GM21576 (cell line): Measurements from ENCODE around the gene KCNQ1.

Experiments
- ATAC-seq: cut with Tn5 transposase; IDR thresholded peaks from one replicate; pipeline ENCODE4 v1.9.1; 2021; ENCODE audit warnings: mild to moderate bottlenecking, moderate library complexity; ENCODE audit not compliant: unreplicated experiment

KCNQ1 gene

GRCh38 chr11:2521081-2521732, 76.4 kb downstream of the KCNQ1 start:
- ATAC-seq = no peak

GRCh38 chr11:2521733-2522630, 77.2 kb downstream of the KCNQ1 start:
- ATAC-seq = no peak

DNA sequence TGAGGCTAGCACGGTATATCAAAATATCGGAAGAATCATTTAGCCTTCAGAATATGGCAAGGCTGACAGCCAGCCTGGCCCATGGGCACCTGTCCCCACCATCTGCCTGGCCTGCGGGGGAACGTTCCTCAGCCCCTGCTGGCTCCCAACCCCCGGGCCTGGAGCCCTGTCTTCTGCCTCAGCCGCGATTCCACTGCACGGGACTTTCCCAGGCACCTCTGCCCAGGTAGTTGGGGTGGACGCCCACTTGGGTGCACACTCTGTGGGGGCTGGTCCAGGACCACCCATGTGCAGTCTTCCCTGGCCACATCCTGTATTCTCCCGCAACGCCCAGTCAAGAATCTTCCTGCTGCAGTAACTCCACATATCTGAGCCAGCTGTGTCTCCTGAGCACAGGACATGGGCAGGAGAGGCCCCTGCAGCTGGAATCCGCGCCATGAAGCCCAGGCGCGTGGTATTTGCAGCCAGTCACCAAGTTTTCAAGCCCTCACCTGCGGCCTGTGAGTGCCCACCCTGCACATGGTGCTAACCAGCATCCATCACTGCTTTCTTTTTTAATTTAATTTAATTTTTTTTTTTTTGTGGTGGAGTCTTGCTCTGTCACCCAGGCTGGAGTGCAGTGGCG, 77.9 kb downstream of the KCNQ1 start:
- no peak for ATAC-seq

DNA sequence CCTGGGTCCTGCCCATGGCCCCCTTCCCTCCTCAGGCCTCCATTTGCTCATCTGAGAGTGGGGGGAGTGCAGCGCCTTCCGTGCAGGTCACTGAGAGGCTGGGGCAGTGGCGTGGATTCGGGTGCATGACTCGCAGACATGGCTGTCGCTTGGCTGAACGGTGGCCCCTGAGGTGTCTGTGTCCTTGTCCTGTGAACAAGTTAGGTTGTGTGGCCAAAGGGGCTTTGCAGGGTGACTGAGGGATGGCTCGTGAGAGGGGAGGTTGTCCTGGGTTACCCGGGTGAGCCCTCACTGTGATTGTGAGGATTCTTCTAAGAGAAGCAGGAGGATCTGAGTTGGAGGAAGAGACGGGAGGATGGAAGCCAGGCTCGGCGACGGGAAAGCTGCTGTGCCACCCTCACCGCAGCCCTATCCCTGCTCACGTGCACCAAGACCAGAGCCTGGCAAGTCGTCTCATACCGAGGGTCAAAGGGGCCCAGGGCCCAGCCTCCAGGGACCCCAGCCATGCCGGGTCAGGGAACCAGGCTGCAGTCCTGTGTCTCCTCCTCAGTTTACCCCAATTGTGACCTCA, 79.1 kb downstream of the KCNQ1 start:
- no peak for ATAC-seq

DNA sequence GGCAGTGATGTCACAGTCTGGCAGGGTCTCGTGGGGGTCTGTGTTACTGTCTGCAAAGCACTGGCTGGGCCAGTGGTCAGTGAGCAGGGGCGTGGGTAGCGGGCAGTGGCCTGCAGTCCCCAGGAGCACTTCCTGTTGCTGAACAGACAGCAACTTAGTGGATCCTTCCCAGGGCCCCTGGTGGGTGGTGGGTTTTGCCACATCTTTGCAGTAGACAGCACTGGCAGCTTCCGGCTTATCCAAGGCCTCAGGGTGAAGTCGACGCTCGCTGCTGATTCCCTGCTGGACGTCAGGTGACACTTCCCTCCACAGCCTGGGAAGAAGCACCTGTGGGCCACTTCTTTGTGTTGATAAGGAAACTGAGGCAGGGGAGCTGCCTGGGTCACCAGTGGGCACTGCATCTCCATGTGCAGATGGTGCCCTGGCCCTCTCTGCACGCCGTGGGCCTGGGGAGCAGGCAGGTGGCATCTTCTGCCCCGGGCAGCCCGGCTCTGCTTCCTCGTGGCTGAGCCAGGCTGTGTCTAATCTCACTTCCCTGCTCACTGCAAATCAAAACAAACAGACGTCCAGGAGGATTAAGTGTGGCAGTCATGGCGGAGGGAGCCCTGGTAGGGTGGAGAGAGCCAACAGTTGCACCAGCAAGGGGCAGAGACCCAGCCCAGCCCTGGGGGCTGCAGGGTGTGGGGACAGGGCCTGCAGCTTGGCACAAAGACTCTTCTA, 79.8 kb downstream of the KCNQ1 start:
- ATAC-seq = no peak

DNA sequence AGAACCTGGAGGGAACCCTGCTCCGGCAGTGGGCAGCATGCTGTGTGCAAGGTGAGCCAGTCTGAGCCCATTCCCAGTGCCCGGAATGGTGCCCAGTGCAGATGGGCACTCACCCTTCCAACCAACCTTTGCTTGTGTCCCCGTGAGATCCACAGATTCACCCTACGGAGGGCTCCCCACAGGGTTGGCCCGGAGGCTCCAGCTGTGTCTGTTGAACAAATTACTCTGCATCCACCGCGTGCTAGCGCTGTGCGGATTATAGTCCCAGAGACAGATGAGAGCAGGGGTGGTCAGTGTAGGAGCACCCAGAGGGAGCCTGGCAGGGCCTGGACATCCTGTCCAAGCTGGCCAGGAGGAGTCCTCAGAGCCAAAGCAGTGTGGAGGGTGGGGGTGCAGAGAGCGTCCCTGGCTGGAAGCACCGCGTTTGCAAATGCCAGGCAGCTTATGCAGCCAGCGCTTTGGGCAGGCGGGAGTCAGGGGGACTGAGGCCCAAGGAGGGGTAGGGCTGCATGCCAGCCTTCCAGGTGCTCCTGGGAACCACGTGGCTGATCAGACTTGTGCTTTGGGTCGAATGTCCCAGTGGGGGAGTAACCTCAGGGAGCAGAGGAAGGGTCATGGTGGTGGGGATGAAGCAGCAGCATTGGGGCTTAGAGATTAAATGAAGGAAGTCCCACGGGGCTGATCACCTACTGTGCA, 80.5 kb downstream of the KCNQ1 start:
- no peak for ATAC-seq

DNA sequence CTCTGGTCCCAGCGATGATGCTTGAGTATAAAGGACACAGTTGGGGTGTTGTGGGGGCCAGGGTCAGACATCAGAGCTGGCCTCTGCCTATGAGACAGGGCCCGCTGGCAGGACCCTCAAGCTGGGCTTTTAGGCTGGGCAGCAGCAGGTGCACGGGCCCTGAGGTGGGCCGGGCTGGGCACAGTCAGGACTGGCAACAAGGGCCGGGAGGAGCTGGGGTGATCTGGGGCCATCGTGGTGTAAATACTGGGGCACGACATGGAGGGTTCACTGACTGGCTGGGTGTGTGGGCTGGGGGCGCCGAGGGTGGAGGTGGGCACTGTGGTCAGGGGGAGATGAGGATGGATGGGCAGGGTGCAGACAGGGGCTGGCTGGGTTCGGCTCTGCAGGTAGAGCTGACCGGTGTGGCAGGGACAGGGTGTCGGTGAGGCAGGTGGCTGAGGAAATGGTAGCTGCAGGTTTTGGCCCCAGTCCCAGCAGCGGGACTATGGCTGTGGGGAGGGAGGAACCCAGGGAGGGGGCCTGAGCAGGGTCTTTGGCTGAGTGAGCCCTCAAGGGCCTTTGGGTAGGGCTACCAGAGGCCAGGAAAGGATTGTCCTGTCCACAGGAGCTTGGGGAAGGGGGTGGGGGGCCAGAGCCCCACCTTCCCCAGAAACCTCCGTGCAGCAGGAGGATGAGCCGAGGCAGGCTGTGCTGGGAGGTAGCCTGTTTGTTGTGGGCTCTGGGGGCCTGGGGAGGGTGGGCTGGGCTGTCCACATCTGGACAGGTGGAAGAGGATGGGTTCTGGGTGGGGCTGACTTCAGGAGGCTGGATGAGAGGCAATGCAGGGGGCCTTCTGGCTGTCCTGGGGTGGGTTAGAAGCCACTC, 81.4 kb downstream of the KCNQ1 start:
- ATAC-seq = no peak

DNA sequence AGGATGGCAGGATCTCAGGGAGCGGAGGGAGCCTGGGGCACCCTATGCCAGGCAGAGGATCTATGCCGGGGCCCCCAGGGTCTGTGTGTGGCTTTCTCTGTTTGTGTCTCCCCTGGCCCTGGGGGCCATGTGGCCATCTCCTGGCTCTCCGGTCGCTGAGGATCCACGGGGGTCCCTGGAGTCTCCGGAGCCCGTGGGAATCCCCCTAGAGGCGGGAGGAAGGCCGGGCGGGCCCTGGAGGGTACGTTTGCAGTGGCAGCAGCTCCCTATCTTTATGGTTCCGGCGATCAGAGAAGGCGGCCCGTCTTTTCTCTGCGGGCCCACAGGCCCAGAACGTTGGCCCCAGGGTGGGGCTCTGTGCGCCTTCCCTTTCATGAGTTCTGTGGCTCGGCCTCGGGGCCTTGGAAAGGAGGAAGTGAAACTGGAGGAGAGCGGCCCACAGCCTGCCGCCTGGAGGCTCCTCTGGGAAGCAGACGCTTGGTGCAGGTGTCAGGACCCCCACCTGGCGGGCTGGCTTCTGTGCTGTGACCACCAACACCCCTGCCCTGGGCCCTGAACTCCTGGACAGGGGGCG, 82.1 kb downstream of the KCNQ1 start:
- peak; percentile 81 for ATAC-seq

DNA sequence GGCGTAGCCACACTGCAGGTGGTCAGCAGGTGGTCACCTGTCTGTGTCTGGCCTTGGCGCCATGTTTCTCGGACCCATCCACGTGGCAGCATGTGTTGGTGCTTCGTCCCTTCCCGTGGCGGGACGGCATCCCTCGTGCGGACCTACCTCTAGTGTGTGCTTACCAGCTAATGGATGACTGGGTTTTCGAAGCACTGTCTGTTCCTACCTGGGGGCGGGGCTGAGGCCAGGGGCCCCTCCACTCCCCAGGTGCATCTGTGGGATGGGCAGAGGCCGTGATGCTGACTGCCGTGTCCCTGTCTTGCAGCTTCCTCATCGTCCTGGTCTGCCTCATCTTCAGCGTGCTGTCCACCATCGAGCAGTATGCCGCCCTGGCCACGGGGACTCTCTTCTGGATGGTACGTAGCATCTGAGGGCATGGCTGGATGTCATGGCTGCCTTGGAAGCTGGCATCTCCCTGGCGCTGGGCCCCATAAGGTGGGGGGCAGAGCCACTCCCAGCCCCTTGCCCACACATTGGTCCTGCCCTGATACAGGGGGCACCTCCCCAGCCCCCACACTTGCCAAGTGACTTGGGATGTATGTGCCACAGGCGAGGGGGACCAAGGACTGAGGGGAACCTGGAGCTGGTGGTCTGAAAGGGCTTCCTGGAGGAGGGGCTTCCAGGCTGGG, 82.9 kb downstream of the KCNQ1 start:
- ATAC-seq = no peak

DNA sequence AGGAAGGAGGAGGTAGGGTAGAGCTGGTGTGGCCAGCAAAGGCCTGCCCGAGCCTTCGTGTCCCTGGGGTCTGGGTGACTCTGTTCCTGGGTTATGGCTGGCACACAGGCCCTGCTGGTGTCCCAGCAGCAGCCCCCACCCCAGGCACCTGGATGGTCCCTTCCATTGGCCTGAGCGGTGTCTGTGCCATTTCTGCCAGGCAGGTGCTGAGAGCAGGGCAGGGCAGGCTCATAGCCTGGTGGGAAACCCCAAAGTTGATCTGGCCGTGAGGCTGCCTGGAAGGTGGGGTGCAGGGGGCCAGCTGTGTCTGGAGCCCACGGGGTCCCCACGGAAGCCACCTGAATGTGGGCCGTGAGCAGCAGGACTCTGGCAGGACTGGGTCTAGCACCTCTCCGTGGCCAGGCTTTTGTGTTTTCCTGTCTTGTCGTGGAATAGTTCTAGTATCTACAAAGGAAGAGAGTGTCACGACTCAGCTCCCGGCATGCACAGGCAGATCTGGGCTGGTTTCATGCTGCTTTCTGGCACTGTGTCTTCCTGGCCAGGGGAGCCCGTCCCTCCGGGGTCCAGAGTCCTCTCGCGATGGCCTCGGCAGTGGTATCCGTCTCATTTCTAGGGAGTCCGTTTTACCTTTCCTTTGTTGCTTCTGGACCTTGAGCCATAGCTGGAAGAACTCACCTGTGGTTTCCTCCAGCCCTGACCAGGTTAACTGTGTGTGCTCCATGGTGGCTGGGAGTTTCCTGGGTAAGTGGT, 83.7 kb downstream of the KCNQ1 start:
- ATAC-seq = no peak

DNA sequence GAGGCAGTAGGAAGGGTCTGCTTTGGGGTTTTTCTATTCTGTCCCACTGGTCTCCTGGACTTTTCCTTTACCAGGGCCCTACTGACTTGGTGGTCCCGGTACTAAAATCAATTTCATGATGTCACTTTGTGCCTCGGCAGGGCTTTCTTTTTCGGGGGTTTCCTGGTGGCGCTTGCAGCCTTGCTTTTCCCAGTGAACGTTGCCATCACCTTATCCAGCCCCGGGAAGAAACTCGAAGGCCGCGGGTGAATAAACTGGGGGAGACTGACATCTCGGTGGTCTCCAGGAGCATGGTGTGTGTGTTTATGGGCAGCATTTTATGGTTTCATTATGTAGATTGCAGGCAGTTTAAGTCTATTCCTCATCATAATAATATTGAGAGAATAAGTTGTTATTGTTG, 84.4 kb downstream of the KCNQ1 start:
- ATAC-seq = no peak

- no peak for ATAC-seq
Observed at GRCh38 chr11:2529636-2530035, 84.8 kb downstream of the KCNQ1 start.

GRCh38 chr11:2530131-2530854, 85.5 kb downstream of the KCNQ1 start:
- no peak for ATAC-seq

DNA sequence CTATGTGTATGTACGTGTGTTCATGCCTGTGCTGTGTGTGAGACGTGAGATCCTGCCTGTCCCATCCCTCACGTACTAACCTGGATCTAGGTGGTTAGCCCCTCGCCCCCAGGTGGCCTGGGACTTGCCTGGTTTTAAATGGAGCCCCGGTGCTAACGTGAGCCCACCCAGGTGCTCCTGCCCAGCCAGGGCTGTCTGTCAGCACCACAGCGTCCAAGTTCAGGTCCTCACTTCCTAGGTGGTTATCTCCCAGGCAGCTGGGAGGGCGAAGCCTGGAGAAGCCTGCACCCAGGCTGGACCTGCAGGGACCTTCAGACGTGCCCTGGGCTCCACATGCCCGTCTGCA, 86.0 kb downstream of the KCNQ1 start:
- ATAC-seq = no peak

DNA sequence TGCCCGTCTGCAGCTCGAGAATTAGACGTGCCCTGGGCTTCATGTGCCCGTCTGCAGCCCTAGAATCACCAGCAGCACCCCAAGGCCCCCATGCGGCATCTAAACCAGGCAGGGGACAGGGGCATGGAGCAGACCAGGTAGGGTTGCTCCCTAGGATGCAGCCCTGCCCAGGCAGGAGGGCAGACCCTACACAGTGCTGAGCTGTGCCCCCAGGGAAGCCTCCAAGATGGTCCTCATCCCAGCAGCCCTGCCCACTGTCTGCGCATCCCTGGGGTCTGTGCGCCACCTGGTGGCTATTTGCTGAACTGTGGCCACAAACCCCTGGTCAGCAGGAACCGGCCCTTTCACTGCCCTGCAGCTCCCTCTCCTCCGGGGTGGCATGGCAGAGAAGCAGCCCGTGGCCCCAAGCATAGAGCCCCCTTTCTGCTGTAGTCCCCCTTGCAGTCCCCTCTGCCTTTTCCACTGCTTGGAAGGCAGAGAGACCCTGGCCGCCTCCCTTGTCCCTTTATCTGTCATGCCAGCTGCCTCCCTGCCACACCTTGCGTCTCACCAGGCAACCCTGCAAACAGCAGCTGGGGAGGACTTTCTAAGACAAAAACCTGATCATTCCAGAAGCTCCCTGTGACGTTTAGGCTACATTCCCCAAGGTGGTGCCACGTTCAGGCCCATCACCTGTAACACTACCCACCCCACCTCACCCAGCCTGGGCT, 86.6 kb downstream of the KCNQ1 start:
- no peak for ATAC-seq

DNA sequence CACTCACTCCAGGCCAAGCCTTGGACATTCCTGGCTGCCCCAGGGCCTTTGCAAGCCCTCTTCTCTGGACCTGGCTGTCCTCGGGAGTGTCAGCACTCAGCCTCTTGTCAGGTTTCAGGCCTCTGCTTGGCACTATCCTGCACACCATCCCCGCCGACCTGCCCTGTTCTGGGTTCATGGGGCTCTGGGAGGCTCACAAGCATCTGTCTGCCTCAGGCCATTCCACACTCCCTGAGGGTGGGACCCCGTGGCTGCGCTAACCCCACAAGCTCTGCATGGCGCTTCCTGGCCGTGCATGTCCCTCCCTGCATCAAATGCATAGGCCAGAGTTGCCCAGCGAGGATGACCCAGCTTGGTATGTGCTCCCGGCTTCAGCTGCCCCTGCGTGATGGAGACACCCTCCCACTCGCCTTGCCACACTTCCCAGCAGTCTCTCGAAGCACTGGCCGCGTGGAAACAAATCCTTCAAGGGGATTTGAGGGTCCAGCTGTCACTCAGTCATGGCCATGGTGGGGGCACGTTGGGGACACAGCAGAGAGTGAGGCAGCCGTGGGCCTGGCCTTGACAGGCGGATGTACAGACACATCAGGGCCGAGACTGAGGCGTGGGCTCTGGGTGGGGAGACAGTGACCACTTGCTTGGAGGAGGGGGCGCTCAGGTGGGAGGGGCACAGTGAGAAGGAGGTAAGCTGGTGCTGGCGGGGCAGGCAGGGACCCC, 87.3 kb downstream of the KCNQ1 start:
- ATAC-seq = no peak
